ENCODE results near the gene TP63. TPM values are rescaled to one million over a fixed set of nuclear protein-coding genes. Genes with fewer than 3 reads are reported as not detected.

The TP63 gene
- not detected in 2 replicates for polyA plus RNA-seq

GRCh38 chr3:189631373-189631408 lies at the start of gene TP63:
TP63 (plus strand) TSS chr3:189631389; CDS start chr3:189631516, 127 bp downstream.

Measured in Purkinje cell (primary cell).